Cardiac muscle cell (in vitro differentiated cells and primary cell): Measurements from ENCODE around the gene EDN1. TPM values are rescaled to one million over a fixed set of nuclear protein-coding genes. Genes with fewer than 3 reads are reported as not detected.

Experiments used
- DNase-seq, 2 donors: peaks; one replicate each; pipeline versions ENCODE4 v3.0.0 to v3.0.0-alpha.2; 2010 to 2017; ENCODE audit warnings: low read depth in 1 of 2, low spot score in 1 of 2
- H3K27ac ChIP-seq: fragments of 200-600 bp; sonication (generic); 2 replicates; pipeline ENCODE4 v1.5.1; 2016
- H3K27me3 ChIP-seq: fragments of 200-600 bp; sonication (generic); 2 replicates; pipeline ENCODE4 v1.6.0; 2016; ENCODE audit warnings: control low read depth
- H3K36me3 ChIP-seq: fragments of 200-600 bp; sonication (generic); 2 replicates; pipeline ENCODE4 v1.5.1; 2016; ENCODE audit warnings: control low read depth
- H3K4me1 ChIP-seq: fragments of 200-600 bp; sonication (generic); 2 replicates; pipeline ENCODE4 v1.8.1; 2017; ENCODE audit warnings: low read depth, mild to moderate bottlenecking, mixed run types
- H3K4me3 ChIP-seq: fragments of 200-600 bp; sonication (generic); 2 replicates; pipeline ENCODE4 v1.5.1; 2016; ENCODE audit warnings: mild to moderate bottlenecking
- H3K9me3 ChIP-seq: fragments of 200-600 bp; sonication (generic); 2 replicates; pipeline ENCODE4 v1.5.1; 2017; ENCODE audit warnings: low read depth, mild to moderate bottlenecking, control low read depth
- CTCF ChIP-seq: IDR thresholded peaks from 2 replicates; pipeline ENCODE4 v1.5.1; 2012; ENCODE audit warnings: low read depth, mild to moderate bottlenecking, low read length
- polyA plus RNA-seq: library from polyadenylated mRNA; unstranded; fragments of >200 nt; fragmentation: Nextera tagmentation; extraction: Ambion mirVana; gene quantifications from 2 replicates; pipeline ENCODE4 v1.2.1, GENCODE V29; 2016
- total RNA-seq: library from RNA; depleted of rRNA; stranded (reverse); fragments of >200 nt; gene quantifications from 2 replicates; pipeline ENCODE4 v1.2.3, GENCODE V29; 2016

EDN1 gene
- total and polyA plus RNA-seq, 2 experiments from 2014 or later, result 0.86 to 1.2 TPM

DNA sequence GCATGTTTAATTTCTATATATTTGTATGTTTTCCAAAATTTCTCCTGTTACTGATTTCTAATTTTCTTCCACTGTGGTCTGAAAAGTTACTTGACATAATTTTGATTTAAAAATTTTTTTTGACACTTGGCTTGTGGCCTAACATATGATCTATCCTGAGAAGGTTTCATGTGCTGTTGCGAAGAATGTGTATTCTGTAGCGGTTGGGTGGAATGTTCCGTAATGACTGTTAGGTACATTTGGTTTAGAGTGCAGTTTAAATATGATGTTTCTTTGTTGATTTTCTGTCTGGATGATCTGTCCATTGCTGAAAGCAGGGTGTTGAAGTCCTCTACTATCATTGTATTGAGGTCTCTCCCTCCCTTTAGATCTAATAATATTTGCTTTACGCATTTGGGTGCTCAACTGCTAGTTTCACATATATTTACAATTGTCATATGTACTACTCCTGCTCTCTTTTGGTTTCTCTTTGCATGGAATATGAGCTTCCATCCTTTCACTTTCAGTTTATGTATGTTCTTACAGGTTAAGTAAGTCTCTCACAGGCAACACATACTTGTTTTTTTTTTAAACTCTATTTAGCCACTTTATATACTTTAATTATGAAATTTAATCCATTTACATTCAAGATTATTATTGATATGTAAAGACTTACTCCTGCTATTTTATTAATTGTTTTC lies 19.5 kb upstream of the EDN1 start:
- DNase-seq, result no peak
- no peaks in the 10 kb centered on the region for H3K9me3 ChIP-seq
- no peak for TF ChIP-seq CTCF
- H3K4me1 ChIP-seq, result no peaks in the 10 kb centered on the region
- no peaks in the 10 kb centered on the region for H3K36me3 ChIP-seq
- H3K27me3 ChIP-seq, result no peaks in the 10 kb centered on the region
- H3K4me3 ChIP-seq, result no peak overlapping the region
- H3K27ac ChIP-seq, result no peak overlapping the region

DNA sequence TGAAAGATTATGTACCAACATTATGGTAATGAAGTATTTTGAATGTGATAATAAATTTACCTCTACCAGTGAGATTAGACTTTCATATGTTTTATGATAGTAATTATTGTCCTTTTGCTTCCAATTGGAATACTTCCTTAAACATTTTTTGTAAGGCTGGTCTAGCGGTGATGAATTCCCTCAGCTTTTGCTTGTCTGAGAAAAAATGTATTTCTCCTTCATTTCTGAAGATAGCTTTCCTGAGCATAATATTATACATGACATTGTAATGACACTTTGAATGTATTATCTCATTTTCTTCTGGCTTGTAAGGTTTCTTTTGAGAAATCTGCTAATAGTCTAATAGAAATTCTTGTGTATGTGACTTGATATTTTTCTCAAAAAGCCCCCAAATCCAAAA lies 18.6 kb upstream of the EDN1 start:
- Histone ChIP-seq H3K27ac (no peak overlapping the region), H3K4me1 (no peaks in the 10 kb centered on the region), H3K4me3 (no peak overlapping the region), H3K9me3 (no peaks in the 10 kb centered on the region), H3K36me3 (no peaks in the 10 kb centered on the region), H3K27me3 (no peaks in the 10 kb centered on the region)
- no peak for DNase-seq
- TF ChIP-seq CTCF, result no peak

GRCh38 chr6:12271997-12272396 lies 18.2 kb upstream of the EDN1 start:
- no peak for DNase-seq
- no peak overlapping the region for H3K4me3 ChIP-seq
- H3K27ac ChIP-seq, result no peak overlapping the region
- no peaks in the 10 kb centered on the region for H3K9me3 ChIP-seq
- H3K4me1 ChIP-seq, result no peaks in the 10 kb centered on the region
- no peaks in the 10 kb centered on the region for H3K27me3 ChIP-seq
- H3K36me3 ChIP-seq, result no peaks in the 10 kb centered on the region
- TF ChIP-seq CTCF, result no peak

GRCh38 chr6:12275107-12275506 lies 15.1 kb upstream of the EDN1 start:
- no peak for DNase-seq
- Histone ChIP-seq H3K36me3 (no peaks in the 10 kb centered on the region), H3K27me3 (no peaks in the 10 kb centered on the region), H3K27ac (no peak overlapping the region), H3K9me3 (no peaks in the 10 kb centered on the region), H3K4me1 (no peaks in the 10 kb centered on the region), H3K4me3 (no peak overlapping the region)
- TF ChIP-seq CTCF, result no peak

- no peak for TF ChIP-seq CTCF
- Histone ChIP-seq H3K27me3 (no peaks in the 10 kb centered on the region), H3K36me3 (no peaks in the 10 kb centered on the region), H3K9me3 (no peaks in the 10 kb centered on the region), H3K27ac (no peak overlapping the region), H3K4me3 (no peak overlapping the region), H3K4me1 (peaks cover 2% of the 10 kb centered on the region)
- no peak for DNase-seq
Observed at GRCh38 chr6:12276930-12277315, 13.2 kb upstream of the EDN1 start.
